GM18508 (cell line): ENCODE data around the gene INTS2.
"Not testable (repeated sequence)": the region's sequence is repeated elsewhere in the genome, so short reads cannot be mapped to it uniquely, and the experiment has no call there.

Experiments used
- ATAC-seq: cut with Tn5 transposase; IDR thresholded peaks from one replicate; pipeline ENCODE4 v1.9.1; 2021; ENCODE audit warnings: moderate number of reproducible peaks; ENCODE audit not compliant: insufficient read depth, unreplicated experiment

Gene INTS2

DNA sequence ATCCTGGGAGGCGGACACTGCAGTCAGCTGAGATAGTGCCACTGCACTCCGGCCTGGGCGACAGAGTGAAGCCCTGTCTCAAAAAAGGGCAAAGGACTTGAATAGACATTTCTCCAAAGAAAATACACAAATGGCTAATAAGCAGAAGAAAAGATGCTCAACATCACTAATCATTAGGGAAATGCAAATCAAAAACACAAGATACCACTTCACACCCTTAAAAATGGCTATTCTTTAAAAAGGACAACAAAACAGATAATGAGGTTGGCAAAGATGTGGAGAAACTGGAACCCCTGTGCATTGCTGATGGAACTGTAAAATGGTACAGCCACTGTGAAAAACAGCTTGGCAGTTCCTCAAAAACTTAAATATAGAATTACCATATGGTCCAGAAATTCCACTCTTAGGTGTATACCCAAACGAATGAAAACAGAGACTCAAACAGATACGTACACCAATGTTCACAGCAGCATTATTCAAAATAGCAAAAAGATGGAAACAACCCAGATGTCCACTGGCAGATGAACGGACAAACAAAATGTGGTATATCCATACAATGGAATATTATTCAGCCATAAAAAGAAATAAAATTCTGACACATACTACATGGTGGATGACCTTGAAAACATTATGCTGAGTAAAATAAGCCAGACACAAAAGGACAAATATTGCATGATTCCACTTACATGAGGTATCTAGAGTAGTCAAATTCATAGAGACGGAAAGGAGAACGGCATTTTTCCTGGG, 100.0 kb downstream of the INTS2 start:
- no peak for ATAC-seq

DNA sequence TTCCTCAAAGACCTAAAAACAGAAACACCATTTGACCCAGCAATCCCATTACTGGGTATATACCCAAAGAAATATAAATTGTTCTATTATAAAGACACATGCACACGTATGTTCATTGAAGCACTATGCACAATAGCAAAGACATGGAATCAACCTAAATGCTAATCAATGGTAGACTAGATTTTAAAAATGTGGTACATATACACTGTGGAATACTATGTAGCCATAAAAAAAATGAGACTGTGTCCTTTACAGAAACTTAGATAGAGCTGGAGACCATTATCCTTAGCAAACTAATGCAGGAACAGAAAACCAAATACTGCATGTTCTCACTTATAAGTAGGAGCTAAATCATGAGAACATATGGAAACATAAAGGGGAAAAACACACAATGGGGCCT, 100.9 kb downstream of the INTS2 start:
- not testable (repeated sequence) for ATAC-seq

DNA sequence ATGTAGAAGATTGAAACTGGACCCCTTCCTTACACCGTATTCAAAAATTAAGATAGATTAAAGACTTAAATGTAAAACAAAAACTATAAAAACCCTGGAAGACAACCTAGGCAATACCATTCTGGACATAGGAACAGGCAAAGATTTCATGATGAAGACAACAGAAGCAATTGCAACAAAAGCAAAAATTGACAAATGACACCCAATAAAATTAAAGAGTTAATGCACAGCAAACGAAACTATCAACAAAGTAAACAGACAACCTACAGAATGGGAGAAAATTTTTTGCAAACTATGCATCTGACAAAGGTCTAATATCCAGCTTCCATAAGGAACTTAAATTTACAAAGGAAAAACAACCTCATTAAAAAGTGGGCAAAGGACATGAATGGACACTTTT, 101.6 kb downstream of the INTS2 start:
- ATAC-seq: not testable (repeated sequence)

DNA sequence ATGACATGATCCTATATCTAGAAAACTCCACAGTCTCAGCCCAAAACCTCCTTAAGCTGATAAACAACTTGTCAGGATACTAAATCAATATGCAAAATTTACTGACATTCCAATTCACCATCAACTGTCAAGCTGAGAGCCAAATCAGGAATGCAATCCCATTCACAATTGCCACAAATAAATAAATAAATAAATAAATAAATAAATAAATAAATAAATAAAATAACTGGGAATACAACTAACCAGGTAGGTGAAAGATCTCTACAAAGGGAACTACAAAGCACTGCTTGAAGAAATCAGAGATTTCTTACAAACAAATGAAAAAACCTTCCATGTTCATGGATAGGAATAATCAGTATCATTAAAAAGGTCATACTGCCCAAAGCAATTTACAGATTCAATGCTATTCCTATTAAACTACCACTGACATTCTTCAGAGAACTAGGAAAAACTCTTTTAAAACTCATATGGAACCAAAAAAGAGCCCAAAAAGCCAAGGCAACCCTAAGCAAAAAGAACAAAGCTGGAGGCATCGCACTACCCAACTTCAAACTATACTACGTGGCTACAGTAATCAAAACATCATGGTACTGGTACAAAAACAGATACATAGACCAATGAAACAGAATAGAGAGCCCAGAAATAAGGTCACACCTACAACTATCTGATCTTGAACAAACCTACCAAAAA, 102.2 kb downstream of the INTS2 start:
- ATAC-seq: no peak

DNA sequence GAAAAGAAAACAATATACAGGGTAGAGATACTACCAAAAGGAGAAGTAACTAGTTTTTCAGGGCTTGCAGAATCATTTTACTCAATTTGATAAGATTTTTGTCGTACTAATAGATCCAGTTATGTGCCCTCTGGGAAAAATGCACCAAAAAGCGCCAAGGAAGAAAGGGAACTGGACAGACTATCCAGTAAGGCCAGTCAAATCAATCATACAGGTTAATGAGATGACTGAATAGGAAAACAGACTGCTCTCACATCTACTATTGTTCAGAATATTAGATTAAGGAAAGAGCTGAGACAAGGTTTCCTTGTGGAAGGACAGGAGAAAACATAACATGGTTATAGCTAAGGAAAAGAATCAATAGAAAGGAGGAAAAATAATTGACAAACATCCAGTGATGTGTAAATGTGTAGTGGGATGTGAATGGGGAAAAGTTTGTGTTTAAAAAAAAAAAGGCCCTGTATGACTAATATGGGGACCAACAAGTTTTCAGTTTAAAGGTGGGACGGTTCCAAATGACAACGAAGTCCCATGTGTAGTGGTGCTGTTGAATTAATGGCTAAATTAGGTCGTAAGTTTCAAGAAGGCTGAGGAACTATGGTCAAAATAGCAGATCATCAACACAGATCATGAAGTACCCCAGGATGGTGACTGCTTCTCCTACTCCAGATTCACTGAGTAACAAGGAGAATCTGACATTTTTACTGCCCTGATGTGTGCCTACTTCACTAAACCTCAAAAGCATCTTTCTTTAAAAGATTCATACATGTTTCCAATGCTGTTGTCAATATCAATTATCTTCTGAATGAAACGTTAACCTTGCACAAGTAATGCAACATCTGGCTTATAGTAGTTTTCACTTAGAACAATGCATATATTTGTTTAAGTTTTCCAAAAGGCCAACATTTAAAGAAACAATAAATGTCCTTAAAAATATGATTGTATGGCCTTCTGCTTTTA, 105.2 kb downstream of the INTS2 start:
- no peak for ATAC-seq

DNA sequence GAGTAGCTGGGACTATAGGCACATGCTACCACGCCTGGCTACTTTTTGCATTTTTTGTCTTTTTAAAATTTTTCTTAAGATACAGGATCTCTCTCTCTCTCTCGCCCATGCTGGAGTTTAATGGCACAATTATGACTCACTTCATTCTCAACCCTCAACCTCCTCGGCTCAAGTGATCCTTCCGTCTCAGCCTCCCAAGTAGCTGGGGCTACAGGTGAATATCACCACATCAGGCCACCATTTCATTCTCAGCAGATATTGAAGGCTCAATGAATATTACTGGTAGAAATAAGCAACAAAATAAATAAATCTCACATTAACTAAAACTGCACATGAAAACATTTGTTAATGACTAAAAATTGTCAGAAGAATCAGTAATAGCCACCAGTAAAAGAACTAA, 106.1 kb downstream of the INTS2 start:
- ATAC-seq: no peak

DNA sequence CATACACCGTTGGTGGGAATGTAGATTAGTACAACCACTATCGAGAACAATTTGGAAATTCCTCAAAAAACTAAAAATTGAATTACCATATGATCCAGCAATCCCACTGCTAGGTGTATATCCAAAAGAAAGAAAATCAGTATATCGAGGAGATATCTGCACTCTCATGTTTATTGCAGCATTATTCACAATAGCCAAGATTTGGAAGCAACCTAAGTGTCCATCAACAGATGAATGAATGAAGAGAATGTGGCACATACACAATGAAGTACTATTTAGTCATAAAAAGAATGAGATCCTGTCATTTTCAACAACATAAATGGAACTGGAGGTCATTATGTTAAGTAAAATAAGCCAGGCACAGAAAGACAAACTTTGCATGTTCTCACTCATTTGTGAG, 108.5 kb downstream of the INTS2 start:
- ATAC-seq: not testable (repeated sequence)

DNA sequence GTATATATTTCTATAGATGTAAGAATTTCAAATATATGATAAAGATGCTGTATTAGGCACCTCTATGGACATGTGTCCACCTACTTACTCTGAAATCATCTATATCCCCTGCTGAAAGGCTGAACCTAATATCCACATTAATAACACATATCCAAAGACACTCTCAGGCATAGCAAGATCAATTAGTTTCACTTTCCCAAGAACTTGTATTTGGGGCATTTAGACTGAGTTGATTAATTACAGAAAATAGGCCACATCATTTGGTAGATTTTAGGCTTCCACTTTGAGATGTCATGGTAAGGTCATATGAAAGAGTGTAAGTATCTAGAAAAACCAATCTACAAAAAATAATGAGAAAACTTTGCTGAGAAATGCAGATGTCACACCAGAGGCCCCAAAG, 109.6 kb downstream of the INTS2 start:
- no peak for ATAC-seq

DNA sequence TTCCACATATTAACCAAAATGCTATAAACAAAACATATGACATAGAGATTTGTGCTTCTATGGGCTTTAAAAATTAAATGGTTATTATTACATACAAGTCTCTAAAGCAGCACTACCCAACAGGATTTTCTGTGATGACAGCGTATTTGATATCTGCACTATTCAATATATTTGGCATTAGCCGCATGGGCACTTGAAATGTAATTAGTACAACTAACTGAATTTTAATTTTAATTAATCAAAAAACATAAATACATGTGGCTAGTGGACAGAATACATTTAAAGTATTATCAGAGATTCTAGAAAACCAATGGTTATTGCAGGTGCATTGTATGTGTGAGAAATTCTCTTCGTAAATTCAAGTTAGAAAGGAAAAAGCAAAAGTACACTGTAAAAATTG, 110.3 kb downstream of the INTS2 start:
- ATAC-seq: no peak

DNA sequence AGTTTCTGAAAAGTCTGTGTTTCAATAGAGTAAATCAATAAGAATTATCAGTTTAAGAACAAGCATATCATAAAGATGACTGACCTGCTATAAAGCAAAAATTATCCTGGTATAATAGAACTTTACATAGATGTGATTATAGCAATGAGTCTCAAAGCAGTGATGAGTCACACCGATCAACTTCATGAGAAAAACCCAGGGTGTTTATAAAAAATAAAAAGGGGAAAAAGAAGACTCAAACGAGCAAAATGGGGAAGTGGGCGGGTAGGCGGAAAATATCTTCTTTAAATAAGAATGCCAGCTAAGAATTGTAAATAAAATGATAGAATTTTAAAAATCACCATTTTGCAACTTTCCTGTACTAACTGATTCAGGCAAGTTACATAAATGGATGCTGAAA, 111.2 kb downstream of the INTS2 start:
- ATAC-seq: no peak

DNA sequence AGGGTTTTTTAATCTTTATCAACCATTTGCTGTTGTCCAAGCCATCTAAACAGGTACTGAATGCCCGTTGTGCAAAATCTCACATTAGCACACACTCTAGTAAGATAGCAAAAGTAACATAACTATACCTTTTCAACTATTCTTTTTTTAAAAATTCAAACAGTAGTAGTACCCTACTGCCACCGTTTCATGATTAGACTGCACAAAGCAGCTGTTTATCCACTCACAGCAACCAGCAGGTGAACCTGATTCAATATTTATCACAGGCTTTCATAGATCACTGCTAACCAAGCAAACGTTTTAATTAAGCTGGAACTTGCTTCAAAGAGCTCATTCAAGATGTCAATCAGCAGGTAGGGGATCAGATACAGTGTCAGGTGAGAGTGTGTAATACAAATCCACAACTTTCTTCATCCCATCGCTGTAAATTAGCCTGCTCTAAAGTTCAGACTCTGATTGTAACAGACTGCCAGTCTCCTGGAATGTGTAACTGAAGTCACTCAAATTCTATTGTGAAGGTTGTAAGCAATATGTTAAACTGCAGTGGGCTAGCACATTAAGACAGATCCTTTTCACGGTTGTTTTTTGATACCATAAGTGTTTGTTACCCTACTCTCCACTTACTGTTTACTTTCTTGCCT, 111.8 kb downstream of the INTS2 start:
- no peak for ATAC-seq
